GM13977 (cell line): ENCODE data around the gene NXPH4.

ENCODE experiments used
- DNase-seq: peaks from one replicate; pipeline ENCODE4 v3.0.0; 2012; ENCODE audit warnings: low spot score
- in situ Hi-C: fragments of 300-500 bp; cut with MboI; formaldehyde crosslinking; loops from one replicate; pipeline ENCODE4 v1.12.0; 2022; ENCODE audit warnings: low sequenced_read_pairs, low pct_unique_long_range_greater_than_20kb, mixed read lengths, inconsistent platforms; ENCODE audit not compliant: unreplicated experiment
- TF ChIP-seq, protein P1 (sequence below): IDR thresholded peaks from 2 replicates; pipeline ENCODE4 v1.5.1; 2012; ENCODE audit warnings: mild to moderate bottlenecking, control low read depth; ENCODE audit not compliant: insufficient read depth; ENCODE audit errors: extremely low read depth, missing control alignments

NXPH4 gene

GRCh38 chr12:57201631-57202030 is 15.0 kb upstream of the NXPH4 start:
- DNase-seq: no peak
- TF ChIP-seq, protein P1, sequence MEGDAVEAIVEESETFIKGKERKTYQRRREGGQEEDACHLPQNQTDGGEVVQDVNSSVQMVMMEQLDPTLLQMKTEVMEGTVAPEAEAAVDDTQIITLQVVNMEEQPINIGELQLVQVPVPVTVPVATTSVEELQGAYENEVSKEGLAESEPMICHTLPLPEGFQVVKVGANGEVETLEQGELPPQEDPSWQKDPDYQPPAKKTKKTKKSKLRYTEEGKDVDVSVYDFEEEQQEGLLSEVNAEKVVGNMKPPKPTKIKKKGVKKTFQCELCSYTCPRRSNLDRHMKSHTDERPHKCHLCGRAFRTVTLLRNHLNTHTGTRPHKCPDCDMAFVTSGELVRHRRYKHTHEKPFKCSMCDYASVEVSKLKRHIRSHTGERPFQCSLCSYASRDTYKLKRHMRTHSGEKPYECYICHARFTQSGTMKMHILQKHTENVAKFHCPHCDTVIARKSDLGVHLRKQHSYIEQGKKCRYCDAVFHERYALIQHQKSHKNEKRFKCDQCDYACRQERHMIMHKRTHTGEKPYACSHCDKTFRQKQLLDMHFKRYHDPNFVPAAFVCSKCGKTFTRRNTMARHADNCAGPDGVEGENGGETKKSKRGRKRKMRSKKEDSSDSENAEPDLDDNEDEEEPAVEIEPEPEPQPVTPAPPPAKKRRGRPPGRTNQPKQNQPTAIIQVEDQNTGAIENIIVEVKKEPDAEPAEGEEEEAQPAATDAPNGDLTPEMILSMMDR: no peak
- in situ Hi-C loops: no loop called here

- TF ChIP-seq, protein P1: no peak
- in situ Hi-C loops: no loop called here
- DNase-seq: no peak
Observed at GRCh38 chr12:57202321-57202720, 14.3 kb upstream of the NXPH4 start.

DNA sequence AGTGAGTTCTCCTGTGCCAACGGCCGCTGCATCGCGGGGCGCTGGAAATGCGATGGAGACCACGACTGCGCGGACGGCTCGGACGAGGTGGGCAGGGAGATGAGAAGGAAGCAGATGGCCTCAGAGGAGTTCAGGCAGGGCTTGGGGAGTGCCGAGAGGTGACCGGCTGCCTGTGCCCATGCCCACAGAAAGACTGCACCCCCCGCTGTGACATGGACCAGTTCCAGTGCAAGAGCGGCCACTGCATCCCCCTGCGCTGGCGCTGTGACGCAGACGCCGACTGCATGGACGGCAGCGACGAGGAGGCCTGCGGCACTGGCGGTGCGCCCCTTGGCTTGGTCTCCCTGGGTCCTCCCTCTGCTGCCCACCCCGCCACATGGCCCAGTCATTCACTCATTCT is 13.4 kb upstream of the NXPH4 start:
- TF ChIP-seq, protein P1: no peak
- DNase-seq: no peak
- in situ Hi-C loops: no loop called here

DNA sequence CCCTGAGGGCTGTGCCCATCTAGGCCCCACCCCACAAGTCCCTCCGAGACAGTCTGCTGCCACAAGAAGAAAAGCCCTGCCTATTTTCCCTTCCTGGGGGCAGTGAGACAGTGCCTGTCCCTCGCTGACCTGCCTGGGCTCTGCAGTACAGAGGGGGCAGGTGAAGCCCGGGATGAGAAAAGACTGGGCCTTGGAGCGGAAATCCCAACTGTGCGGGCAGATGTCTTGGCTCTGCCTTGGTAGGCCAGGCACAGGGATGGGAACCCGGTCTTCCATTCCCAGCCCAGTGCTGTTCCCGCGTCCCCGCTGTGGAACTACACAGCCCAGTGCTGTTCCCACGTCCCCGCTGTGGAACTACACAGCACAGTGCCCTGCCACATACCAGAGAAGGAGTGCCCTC is 12.8 kb upstream of the NXPH4 start:
- TF ChIP-seq, protein P1: no peak
- no peak for DNase-seq

GRCh38 chr12:57204454-57204853 is 12.1 kb upstream of the NXPH4 start:
- DNase-seq: no peak
- in situ Hi-C loops: no loop called here

More for the DNA sequence above, 12.8 kb upstream of the NXPH4 start:
- in situ Hi-C loops: no loop called here

GRCh38 chr12:57205186-57205585 is 11.4 kb upstream of the NXPH4 start:
- no peak for DNase-seq
- in situ Hi-C loops: no loop called here
- TF ChIP-seq, protein P1: no peak

More at GRCh38 chr12:57204454-57204853, 12.1 kb upstream of the NXPH4 start:
- TF ChIP-seq, protein P1: no peak

GRCh38 chr12:57205931-57206330 is 10.7 kb upstream of the NXPH4 start:
- in situ Hi-C loops: no loop called here
- DNase-seq: no peak
- TF ChIP-seq, protein P1: no peak
